RKO (cell line): Measurements from ENCODE around the gene SYNCRIP.
"Not testable (repeated sequence)": the region's sequence is repeated elsewhere in the genome, so short reads cannot be mapped to it uniquely, and the experiment has no call there.

Experiments used
- DNase-seq: peaks from one replicate; pipeline ENCODE4 v3.0.0-alpha.2; 2016; ENCODE audit warnings: low spot score

SYNCRIP gene

DNA sequence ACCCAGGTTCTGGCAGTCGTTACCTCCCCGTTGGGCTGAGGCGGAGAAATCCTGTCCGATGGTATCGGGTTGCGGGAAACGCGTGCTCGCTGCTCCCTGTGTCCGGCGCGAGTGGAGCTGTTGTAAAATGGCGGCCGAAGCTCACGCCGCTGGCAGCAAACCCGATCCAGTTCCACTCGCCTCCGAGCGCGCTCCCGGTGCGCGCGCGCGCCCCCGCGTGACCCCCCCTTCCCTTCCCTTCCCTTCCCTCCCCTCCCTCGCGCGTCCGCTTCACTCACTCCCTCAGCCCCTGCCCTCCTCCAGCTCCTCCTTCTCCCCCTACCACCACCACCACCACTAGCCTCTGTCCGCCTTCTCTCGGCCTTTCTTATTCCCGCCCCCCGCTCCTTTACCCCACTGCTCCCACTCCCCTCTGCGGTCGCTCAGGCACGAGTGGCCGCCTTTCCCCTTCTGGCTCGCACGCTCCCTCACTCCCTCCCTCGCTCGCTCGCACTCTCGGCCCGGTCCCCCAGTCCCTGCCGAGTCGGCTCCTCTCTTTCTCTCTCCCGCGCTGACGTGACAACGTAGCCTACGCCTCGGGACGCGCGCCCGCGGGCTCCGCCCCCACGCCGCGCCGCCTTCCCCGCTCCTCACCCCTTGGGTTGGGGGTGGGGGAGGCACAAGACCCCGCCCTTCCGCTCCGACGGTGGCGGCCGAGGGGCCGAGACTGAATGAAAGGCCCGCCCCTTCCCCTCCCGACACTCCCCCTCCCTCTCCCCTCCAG lies at the start of gene SYNCRIP:
Gene SYNCRIP (minus strand): TSS at position 113 of the 763 bp plus-strand sequence. CDS start 1,447 bp downstream, outside the sequence.
- DNase-seq, result peak; percentile 95

DNA sequence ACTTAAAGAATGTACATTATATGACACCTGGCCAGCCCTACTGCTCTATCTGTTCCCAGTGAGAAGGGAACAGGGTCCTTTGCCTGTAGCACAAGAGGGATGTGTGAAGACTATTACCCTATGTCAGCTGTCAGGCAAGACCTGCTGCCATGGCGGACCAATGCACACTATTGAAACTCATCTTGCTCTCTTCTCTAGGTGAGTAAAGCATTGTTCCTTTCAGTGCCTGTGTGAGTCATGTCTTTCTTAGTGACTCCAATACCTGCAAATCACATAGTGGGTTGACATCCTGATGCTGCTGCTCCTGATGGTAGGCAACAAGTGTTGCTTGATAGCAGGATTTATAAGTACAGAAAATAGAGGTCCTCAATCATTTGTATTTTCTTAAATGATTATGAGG lies 48.8 kb upstream of the SYNCRIP start:
- no peak for DNase-seq

DNA sequence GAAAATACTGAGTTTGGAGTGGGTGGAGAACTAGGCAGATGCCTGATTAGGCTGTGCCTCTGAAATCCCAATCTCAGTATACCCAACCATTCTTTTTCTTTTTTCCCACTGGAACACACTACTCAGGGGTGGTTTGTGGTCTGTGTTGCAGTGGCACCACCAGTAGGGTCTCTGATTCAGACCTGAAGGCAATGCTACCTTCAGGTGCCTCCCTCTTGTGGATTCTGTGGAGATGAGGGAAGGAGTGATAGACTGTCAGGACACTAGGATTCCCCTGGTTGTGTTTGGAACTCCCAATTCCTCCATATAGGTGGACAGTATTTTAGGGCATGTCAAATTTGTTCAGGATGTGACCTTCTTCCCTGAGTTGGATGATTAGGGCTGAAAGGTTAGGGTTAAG lies 47.4 kb upstream of the SYNCRIP start:
- DNase-seq, result no peak

DNA sequence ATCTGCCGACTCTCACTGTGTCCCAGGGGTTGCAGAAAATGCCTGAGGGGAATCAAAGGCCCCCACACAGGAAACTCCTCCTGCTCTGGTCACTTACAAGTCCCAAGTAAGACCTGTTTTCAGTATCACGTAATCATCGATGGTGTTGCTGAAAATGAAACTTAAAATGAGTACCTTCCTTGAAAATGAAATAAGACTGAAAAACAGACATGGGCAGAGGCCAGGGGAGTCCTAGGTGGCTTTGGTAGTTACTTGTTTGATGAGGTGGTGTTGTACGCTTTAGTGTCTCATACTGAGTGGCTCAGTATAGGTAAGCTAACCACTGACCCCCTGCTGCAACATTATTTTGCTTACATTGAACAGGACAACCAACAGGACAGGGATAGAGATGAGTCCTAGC lies 43.0 kb upstream of the SYNCRIP start:
- DNase-seq, result no peak

DNA sequence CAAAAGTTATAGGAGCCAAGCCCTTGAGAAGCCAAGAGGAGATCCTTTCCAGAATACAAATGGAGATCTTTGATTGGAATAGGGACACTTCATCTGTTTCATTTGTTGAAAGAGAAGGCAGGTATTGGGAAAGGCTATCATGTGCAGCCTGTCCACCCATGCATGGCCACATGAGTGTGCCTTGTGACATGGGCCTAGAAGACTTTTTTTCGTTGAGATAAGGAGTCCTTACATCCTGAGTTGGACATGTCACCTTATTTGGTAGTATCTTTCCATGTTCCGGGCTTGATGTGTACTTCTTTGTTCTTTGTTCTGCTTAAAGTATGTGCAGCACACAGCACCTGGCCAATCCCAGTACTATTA lies 42.1 kb upstream of the SYNCRIP start:
- DNase-seq, result no peak

DNA sequence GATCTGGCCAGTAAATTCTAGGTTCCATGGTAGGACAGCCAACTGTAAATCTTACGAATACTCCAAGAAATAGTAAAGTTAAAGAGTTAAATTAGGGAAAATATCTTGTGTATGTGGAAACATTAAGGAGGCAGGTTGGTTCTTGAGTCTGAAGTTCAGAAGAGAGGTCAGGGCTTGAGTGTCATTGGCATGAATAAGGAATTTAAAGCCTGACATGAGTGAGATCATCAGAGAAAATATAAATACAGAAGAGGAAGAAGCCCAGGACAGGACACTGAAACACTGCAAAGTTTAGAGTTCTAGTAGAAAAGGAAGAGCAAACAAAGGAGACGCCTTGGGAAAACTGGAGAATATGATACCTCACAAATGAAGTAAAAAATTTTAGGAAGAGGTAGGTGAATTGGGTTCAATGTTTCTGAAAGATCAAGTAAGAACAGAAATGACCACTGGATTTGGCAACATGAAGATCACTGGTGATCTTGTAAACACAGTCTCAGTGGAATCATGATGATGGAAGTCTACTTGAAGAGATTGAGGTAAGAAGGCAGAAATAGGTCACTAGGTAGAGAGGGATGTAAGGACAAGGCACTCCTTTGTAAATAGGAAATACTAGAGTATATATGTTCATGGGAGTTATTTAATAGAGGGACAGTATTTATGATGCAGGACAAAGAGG lies 41.6 kb upstream of the SYNCRIP start:
- no peak for DNase-seq

DNA sequence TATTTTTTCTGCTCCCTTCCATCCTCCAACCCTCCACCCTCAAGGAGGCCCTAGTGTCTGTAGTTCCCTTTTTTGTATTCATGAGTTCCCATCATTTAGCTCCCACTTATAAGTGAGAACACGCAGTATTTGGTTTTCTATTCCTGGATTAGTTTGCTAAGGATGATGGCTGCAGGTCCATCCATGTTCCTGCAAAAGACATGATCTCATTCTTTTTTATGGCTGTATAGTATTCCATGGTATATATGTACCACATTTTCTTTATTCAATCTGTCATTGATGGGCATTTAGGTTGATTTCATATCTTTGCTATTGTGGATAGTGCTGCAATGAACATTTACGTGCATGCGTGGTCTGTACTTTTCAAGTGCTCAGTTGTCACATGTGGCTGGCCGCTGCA lies 39.2 kb upstream of the SYNCRIP start:
- DNase-seq, result not testable (repeated sequence)

DNA sequence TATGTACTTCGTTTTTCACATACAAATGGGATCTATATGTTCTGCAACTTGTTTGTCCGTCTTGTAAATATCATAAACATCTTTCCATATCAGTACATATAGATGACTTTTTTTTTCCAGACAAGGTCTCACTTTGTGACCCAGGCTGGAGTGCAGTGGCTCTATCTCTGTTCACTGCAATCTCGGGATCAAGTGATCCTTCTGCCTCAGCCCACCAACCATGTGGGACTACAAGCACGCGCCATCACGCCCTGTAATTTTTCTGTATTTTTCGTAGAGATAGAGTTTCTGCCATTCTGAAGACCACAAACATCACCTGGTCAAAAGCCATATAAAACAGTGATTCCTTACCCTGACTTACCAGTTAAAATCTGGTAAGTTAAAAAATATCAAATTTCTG lies 37.7 kb upstream of the SYNCRIP start:
- peak; percentile 21 for DNase-seq

DNA sequence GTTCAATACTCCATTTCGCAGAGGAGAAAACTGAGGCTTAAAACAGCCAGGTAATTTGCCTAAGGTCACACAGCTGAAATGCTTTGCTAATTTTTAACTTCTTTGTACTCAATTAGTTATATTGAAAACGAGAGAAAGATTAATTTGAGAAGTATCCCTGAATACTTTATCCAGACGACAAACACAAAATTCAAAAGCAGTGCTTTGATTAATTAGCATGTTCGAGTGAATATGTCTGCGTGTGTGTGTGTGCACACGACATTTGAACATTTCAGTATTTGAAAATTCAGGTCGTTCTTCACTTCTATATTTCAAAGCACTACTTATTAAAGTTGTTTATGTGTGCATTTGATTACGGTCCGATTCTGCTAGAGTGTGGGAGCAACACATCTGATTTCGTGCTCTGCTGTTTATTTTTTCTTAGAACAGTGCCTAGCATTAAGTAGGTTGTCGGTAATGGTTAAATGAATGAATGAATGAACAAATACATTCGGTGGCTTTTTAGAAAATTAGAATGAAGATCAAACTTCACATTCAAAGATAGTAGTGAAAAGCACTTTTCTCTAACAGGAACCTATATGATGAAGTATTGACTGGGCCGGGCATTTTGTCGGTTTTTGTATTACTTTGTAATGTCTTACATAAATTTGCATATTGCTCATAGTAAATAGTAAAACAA lies 36.9 kb upstream of the SYNCRIP start:
- DNase-seq, result peak; percentile 32

DNA sequence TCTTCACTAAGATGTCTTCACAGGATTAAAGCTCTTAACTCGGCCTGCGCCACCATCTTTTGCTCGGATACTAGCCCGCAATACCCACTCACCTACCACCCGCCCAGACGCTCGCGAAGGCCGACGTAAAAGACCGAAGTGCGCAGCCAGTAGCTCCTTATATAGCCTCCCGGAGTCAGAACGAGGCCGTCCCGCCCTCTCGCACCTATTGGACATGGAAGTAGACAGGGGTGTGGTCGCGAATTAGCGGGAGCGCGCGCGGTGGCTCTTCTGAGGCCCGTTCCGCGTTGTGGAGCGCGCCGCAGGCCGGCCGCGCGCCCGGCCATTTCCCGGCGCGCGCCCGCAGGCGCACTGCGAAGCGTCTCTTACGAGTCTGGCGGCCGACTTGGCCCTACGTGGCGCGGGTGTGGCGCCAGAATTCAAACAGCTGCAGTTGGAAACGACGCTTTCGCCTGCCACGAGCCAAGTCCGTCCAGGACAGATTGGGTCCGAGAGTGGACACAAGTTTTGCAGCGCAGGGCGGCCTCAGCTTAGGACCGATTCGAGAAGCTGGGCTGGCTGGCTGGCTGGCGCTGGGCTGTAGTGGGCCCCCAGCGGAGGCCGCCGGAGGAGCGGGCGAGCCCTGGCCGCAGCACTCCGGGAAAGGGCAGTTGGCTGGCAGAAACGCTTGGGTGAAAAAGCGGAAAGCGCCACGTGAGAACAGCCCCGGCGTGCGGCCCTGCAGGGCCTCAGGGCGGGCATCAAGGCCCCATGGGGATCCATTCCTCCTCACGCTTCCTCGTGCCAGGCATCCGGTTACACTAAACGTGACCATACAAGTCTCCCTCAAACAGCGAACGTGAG lies 36.1 kb upstream of the SYNCRIP start:
- peak; percentile 98 for DNase-seq

DNA sequence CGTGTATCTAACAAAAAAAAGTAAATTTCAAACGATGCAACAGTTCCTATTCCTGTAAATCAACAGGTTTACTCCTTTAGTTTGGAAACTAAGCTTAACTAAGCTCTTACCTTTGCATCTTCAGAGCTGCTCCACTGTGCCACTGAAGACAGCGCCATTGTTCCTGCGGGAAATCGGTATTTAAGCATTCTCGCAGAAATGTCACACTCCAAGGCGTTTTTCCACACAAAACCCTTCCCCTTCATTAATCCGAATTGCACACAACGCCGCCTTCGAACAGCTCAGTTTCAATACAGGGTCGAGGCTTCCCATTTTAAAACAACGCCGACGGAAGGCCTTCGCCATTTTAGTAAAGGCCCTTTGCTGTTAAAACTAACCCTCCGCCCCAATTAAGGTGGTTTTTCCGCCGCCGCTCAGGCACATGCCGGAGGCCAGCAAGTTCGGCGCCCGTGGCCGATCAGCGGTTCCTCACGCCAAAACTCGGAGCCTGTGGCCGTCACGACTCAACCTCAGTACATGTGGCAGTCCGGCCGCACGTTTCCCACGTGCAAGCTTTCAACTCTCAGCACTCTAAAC lies 35.4 kb upstream of the SYNCRIP start:
- peak; percentile 16 for DNase-seq

DNA sequence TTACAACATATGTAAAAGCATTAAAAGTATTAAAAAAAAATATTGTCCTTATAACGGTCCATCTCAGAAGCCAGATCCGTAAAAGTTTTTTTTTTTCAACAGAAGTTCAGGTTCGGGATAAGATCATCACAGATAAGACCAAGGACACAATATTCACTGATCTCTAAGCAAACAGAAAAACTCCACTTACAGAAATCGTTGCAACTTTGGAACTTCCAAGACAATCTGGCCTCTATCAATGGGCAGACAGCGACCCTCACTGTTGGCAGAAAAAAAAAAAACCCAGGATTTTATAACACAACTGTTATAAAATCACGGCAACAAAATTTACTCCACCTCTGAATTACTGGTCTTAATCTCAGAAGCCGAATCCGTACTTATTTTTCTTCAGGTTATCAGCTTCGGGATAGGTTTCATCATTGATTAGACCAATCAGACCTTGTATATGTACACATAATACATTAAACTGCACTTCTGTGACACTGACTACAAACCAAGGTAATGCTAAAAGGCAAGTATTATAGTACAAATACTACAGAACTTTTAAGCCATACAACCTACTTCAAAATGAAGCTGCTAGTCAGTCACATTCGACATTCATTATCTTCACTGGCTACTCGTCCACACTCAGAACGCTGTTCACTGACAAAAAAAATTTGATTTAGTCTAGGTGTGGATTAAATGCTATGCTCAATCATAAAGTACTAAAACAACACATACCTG lies 34.7 kb upstream of the SYNCRIP start:
- peak; percentile 63 for DNase-seq

DNA sequence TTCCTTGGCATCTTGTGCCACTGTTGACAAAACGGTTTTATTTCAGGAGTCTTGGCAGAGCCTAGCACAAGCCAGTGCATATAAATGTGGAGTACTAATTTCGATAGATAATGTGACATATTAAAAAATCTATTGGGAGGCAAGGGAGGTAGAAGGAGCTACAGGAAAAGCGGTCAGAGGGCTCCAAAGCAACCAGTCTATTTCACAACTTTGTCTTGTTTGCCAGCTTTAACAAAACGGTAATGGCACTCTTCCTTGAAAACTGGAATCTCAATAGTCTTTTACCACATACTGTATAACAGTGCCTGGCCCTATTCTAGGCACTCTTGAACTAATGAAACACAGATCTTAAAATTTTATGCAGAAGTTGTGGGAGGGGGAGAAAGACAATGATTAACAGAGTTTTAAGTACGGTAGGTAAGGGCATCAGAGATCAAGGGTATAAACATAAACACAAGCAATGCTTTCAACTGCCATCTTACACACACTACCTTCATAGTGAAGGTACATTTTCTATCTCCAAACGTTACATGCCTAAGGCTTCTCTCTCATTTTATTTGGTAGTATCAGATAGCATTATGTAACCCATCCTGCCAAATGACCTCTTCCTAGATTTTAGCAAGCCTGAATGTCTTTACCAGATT lies 33.5 kb upstream of the SYNCRIP start:
- peak; percentile 43 for DNase-seq

DNA sequence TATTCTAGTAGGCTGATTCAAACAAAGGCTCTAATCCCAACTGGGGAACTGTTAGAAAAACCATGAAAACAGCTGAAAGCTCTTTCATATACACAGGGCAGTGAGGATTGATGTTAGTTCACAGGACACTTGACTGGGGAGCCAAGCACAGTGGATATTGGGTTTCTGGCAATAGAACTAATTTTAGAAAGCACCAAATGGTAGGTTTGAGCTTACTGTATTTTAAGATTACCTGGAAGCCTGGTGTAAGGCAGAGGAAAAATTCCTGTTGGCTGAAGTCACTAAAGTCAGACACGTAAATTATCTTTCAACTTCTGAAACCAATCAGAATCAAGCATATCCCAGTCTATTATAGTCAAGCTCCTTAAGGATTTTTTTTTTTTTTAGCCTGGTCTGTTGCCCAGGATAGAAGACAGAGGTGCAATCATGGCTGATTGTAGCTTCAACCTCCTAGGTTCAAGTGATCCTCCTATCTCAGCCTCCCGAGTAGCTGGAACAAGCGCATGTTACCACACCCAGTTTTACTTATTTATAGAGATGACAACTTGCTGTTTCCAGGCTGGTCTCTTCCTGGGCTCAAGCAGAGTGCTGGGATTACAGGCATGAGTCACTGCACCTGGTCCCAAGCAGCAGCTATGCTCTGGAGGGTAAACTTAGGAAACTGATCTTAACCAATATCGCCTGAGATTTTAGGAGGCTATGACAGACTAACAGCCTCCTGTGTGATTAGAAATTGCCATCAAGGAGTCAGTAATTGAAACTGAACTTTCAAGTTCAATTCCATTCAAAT lies 32.5 kb upstream of the SYNCRIP start:
- peak; percentile 91 for DNase-seq

DNA sequence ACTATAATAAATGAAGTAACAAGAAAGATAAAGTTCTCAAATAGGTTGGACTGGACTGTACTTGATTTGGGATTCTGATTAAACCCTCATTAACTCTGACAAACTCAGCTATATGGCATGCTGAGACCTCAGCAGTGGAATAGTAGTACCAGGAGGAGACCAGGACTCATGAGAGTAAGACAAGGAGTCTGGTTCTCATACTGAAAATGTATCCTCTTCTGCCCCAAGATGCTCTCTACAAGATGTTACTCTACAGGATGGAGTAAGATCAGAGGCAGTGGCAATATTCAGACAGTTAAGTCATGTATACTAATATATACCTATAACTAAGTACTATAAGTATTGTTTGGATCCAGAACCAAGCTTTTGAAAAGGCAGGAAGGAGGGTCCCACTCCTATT lies 31.9 kb upstream of the SYNCRIP start:
- DNase-seq, result peak; percentile 23

DNA sequence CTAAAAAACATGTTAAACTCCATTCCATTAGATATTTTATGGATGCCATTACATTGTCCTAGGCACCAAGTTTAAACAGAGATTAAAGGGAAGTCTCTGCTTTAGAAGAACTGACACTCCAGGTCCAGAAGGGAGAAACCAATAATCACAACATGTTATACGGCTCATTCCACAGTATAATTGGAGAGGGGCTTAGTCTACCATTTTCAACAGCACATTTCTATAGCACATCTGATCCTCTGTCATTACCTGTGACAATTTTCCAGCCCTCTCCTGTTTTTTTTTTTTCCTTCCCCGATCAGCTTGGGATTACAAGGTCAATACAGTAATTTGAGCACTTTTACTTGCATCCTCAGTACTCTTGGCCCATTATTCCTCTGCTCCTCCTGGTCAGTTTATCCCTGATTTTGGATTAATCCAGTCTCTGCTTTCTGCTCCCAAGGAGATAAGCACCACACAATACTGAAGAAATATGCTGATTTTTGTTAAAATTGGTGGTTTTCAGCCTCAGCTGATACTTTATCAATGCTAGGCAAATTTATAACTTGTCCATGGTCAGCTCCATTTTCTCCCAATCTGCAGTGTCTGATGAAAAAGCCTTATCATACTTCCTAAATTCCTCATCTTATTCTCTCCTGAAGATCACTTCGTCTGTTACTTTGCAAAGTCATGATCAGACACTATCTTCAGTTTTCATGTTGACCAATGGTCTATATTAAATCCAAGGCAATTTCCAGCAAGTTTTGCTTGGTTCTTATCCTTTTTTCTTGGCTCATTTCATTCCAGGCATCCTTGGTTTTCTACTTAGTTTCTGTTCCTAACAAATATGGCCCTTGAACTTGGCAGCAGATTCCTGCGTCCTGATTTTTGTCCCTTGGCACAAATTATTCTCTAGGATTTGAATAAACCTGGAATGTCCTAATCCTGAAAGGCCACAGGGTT lies 30.8 kb upstream of the SYNCRIP start:
- no peak for DNase-seq

DNA sequence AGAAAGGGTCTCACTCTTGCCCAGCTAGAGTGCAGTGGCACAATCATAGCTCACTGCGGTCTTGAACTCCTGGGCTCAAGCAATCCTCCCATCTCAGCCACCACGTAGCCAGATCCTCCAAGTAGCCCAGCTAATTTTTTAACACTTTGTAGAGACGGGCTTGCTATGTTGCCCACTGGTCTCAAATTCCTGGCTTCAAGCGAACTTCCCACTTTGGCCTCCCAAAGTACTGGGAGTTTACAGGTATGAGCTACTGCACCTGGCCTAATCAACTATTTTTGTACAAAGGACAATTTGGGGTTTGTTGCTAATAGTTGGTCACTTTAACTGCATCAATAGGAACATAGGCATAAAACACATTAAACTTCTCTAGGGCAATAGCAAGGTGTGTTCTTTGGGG lies 29.9 kb upstream of the SYNCRIP start:
- DNase-seq, result no peak

DNA sequence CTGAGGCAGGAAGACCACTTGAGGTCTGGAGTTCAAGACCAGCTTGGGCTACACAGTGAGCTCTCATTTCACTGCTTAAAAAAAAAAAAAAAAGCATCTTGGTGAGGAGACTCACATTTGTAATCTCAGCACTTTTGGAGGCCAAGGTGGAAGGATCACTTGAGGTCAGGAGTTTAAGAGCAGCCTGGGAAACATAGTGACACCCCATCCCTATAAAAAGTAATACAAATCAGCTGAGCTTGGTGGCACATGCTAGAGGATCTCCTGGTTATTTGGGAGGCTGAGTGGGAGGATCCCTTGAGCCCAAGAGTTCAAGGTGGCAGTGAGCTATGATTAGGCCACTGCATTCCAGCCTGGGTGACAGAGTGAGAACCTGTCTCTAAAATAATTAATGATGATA lies 29.4 kb upstream of the SYNCRIP start:
- no peak for DNase-seq

DNA sequence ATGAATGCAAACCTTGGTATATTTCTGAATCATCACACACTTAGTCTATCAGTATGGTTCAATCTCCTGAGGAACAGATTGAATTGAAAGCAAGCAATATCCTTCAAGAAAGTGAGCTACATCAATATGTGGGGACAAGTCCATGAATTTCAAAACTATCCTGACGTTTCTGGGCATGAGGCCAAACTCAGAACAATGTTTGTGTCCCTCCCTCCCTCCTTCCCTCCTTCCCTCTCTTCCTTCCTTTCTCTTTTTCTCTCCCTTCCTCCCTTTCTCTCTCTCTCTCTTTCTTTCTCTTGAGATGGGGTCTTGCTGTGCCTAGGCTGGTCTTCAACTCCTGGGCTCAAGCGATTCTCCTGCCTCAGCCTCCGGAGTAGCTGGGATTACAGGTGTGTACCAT lies 27.9 kb upstream of the SYNCRIP start:
- no peak for DNase-seq
